ENCODE measurements around the gene HAO2.

DNA sequence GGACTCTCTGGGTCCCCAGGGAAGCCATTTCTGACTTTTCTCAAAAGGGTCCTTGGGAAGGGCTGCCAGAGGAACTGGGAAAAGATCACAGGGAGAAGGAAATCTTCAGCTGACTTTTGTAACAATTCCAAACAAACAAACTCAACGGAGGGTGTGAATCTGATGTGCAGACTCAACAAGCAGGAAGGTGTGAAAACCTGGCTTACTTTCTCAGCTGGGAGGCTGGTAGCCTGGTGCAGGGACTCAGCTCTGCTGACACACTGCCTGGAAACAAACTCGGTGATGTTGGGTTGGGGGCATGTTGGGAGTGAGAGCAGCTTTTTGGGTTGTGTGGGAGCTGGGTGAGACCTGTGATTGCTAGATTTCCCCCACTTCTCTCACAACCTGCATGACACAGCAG lies 36.2 kb downstream of the HAO2 start:
- TF ChIP-seq, protein P1, sequence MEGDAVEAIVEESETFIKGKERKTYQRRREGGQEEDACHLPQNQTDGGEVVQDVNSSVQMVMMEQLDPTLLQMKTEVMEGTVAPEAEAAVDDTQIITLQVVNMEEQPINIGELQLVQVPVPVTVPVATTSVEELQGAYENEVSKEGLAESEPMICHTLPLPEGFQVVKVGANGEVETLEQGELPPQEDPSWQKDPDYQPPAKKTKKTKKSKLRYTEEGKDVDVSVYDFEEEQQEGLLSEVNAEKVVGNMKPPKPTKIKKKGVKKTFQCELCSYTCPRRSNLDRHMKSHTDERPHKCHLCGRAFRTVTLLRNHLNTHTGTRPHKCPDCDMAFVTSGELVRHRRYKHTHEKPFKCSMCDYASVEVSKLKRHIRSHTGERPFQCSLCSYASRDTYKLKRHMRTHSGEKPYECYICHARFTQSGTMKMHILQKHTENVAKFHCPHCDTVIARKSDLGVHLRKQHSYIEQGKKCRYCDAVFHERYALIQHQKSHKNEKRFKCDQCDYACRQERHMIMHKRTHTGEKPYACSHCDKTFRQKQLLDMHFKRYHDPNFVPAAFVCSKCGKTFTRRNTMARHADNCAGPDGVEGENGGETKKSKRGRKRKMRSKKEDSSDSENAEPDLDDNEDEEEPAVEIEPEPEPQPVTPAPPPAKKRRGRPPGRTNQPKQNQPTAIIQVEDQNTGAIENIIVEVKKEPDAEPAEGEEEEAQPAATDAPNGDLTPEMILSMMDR (IDR thresholded peaks at IDR 0.05): no peak
- no peak for TF ChIP-seq ZFX (IDR thresholded peaks at IDR 0.05; ENCODE audit: borderline replicate concordance)

Data from 22Rv1 (cell line).